H1 (cell line): Measurements from ENCODE around the gene EIF2A. TPM values are rescaled to one million over a fixed set of nuclear protein-coding genes. Genes with fewer than 3 reads are reported as not detected.

Experiments used
- CBX8 ChIP-seq: fragments of 300-800, 300-1000 bp; sonication (generic); IDR thresholded peaks from 2 replicates; pipeline ENCODE4 v1.7.1; 2016; ENCODE audit warnings: low read depth, low read length, borderline replicate concordance
- EGR1 ChIP-seq: IDR thresholded peaks from 2 replicates; pipeline ENCODE4 v1.6.1; 2011; ENCODE audit warnings: low read depth, low read length, borderline replicate concordance
- EZH2 ChIP-seq: fragments of 200-600 bp; sonication (generic); IDR thresholded peaks from 2 replicates; pipeline ENCODE4 v1.7.1; 2012; ENCODE audit warnings: low read depth, mild to moderate bottlenecking, moderate library complexity, low read length, inconsistent platforms; ENCODE audit not compliant: severe bottlenecking
- GABPA ChIP-seq: IDR thresholded peaks from 2 replicates; pipeline ENCODE4 v1.6.1; 2011; ENCODE audit warnings: mild to moderate bottlenecking, low read length, moderate library complexity, borderline replicate concordance; ENCODE audit not compliant: insufficient read depth
- KDM5A ChIP-seq: fragments of 200-600 bp; IDR thresholded peaks from 2 replicates; pipeline ENCODE4 v1.7.1; 2012; ENCODE audit warnings: mild to moderate bottlenecking, low read length, inconsistent platforms, mixed read lengths
- polyA plus RNA-seq, 7 experiments: library from polyadenylated mRNA; depleted of rRNA in 3 of 7; stranded (reverse) in 5 of 7; unstranded in 2 of 7; fragments of >200 nt in 5 of 7; fragments of 200-250 nt in 2 of 7; gene quantifications; 1 replicate in 5 of 7; 2 replicates in 1 of 7; 4 replicates in 1 of 7; pipeline versions ENCODE4 v1.2.1 to v1.2.3, GENCODE V29; 2011 to 2013; ENCODE audit warnings: missing spikeins in 2 of 7, mixed read lengths in 2 of 7
- total RNA-seq: library from RNA; stranded (reverse); fragmentation: NEBNext Ultra II Directional; extraction: Animal tissue kit (Norgen Biotek cat#: 25700); gene quantifications from 2 replicates; pipeline ENCODE4 v1.2.1, GENCODE V29; 2021

EIF2A gene
- total and polyA plus RNA-seq, 2 of the 8 experiments (the other 6 are each of a cell fraction or from before 2014, with no cell fraction given): 59.3 to 91.6 TPM

- TF ChIP-seq EZH2 (no peak), EGR1 (no peak), KDM5A (no peak), CBX8 (no peak), GABPA (no peak)
- TF ChIP-seq, all 59 proteins: peak for 0
These were observed 3.5 kb upstream of the EIF2A start (continued) for GRCh38 chr3:150543128-150543527.
